Activated CD4-positive, alpha-beta T cell treated with anti-CD3 and anti-CD28 coated beads for 1 hour (primary cell): ENCODE results near the gene MINDY4.

Source experiments
- DNase-seq: peaks from one replicate; pipeline ENCODE4 v3.0.0-alpha.2; 2020

The MINDY4 gene

GRCh38 chr7:30906515-30907240 lies 135.5 kb downstream of the MINDY4 start:
- no peak for DNase-seq

GRCh38 chr7:30907527-30908267 lies 136.5 kb downstream of the MINDY4 start:
- no peak for DNase-seq

- no peak for DNase-seq
Observed at GRCh38 chr7:30908681-30909080, 137.5 kb downstream of the MINDY4 start.

- DNase-seq = no peak
Observed at GRCh38 chr7:30909431-30909830, 138.2 kb downstream of the MINDY4 start.

- DNase-seq = no peak
Observed at GRCh38 chr7:30910411-30911073, 139.3 kb downstream of the MINDY4 start.

GRCh38 chr7:30911133-30911532 lies 139.9 kb downstream of the MINDY4 start:
- no peak for DNase-seq

GRCh38 chr7:30911561-30911969 lies 140.3 kb downstream of the MINDY4 start, which contains the start of gene AQP1:
Gene AQP1 (plus strand): TSS chr7:30911853. CDS start chr7:30911910, 57 bp downstream.
- no peak for DNase-seq

- no peak for DNase-seq
Observed at GRCh38 chr7:30912021-30912730, 141.0 kb downstream of the MINDY4 start.

- no peak for DNase-seq
Observed at GRCh38 chr7:30912731-30912985, 141.4 kb downstream of the MINDY4 start.

- DNase-seq = no peak
Observed at GRCh38 chr7:30912986-30913811, 142.0 kb downstream of the MINDY4 start.

GRCh38 chr7:30913821-30914515 lies 142.8 kb downstream of the MINDY4 start:
- DNase-seq = no peak

GRCh38 chr7:30914596-30914995 lies 143.4 kb downstream of the MINDY4 start:
- DNase-seq = no peak

- no peak for DNase-seq
Observed at GRCh38 chr7:30915005-30915601, 143.9 kb downstream of the MINDY4 start.

GRCh38 chr7:30915751-30916150 lies 144.5 kb downstream of the MINDY4 start:
- DNase-seq = no peak

- DNase-seq = no peak
Observed at GRCh38 chr7:30916255-30916654, 145.0 kb downstream of the MINDY4 start.

GRCh38 chr7:30916767-30917166 lies 145.6 kb downstream of the MINDY4 start:
- DNase-seq = no peak

GRCh38 chr7:30917216-30917893 lies 146.1 kb downstream of the MINDY4 start:
- no peak for DNase-seq

- no peak for DNase-seq
Observed at GRCh38 chr7:30918676-30919075, 147.5 kb downstream of the MINDY4 start.

- no peak for DNase-seq
Observed at GRCh38 chr7:30920021-30920583, 148.9 kb downstream of the MINDY4 start.
